NCI-H2107 treated with DMSO at 0.1 percent for 48 hours (cell line): Measurements from ENCODE around the gene PPP1R1B.

Source experiments
- DNase-seq: peaks from one replicate; lab custom pipeline; 2025; ENCODE audit not compliant: unreplicated experiment; lab: John Stamatoyannopoulos, UW

Gene PPP1R1B

GRCh38 chr17:39678340-39679116, 51.8 kb downstream of the PPP1R1B start:
- DNase-seq = no peak

- no peak for DNase-seq
Measured at GRCh38 chr17:39679521-39680192, 52.9 kb downstream of the PPP1R1B start.

- DNase-seq = no peak
Measured at GRCh38 chr17:39683295-39683939, 56.7 kb downstream of the PPP1R1B start.

- no peak for DNase-seq
Measured at GRCh38 chr17:39684369-39685192, 57.8 kb downstream of the PPP1R1B start.
